ENCODE data around the gene CLN5. TPM values are rescaled to one million over a fixed set of nuclear protein-coding genes. Genes with fewer than 3 reads are reported as not detected.
A peak's percentile ranks its signal among the peaks of the same experiment; 100 is the strongest.

CLN5 gene
- total RNA-seq, 2 donors from 2014 or later, result 14.0 to 16.4 TPM

DNA sequence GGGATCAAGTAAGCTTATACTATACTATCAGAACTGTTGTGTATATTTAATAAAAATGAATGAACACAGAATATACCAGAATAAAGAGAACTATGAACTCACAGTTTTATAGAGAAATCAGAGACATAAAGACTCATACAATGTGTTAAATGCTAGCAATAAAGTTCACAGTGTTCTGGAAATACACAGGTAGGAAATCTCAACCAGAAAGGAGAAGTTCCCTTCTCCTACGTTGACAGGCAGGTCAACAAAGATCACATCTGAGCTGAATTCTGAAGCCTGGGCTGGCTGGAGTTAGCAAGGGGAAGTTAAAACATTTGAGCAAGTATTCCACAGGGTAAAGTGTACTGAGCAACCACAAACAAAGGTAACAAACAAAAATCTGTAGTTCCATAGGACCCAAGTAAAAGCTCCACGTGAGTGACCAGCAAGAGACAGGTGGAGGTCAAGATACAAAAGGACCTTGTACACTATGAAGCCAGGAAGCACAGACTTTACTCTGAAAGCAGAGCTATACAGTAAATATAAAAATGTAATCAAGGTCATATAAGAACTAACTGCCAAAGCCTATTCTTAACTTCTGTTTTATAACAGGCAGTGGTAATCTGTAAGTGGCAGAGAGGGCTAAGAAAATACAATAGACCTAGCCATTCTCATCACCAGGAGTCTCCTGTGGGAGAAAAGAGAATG is 22.1 kb downstream of the CLN5 start:
- no peak overlapping the region for H3K4me3 Mint-ChIP-seq
- no peaks in the 10 kb centered on the region for H3K27me3 Mint-ChIP-seq (ENCODE audit: low read depth)
- no peak for DNase-seq
- H3K27ac Mint-ChIP-seq, result peak overlapping the region; percentile 83
- H3K4me1 Mint-ChIP-seq (ENCODE audit: low read depth), result peaks cover 54% of the 10 kb centered on the region
- H3K36me3 Mint-ChIP-seq (ENCODE audit: insufficient read depth in 2 of 2), result peaks cover 16 to 40% of the 10 kb centered on the region in 2 donors
- H3K9me3 Mint-ChIP-seq, result no peaks in the 10 kb centered on the region
- no peak for ATAC-seq (replicated peaks in 1 of 2)

DNA sequence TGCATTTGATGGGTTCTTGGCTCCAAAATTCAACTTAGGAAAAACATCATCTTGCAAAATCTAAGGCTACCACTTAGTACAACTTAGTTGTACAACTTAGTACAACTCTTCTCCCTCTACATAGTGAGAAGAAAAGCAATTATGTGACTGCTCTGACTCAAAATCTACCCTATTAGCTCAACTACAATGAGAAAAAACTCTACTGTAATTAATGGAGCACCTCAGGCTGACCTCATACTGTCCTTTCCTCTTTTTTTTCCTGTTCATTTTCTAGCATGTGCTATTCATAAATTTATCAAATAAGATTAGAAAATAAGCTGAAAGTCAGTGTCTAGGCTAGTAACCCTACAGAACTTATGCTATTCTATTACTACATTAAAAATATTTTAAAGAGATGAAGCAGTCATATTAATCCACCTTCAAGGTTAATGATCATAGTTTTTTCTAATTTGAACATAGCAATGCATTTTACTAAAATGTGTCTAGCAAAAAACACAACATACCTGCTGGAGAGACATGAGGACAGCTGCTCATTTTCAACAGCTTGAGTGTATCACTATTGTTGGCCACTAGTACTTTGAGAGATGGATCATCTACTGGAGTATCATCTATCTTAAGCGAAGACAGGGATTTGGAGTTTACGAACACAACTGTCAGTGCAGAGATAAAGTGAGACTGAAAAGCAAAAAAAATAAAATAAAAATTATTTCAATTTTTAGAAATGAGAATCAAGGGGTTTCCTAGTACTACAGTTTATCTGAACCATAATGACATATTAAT is 23.2 kb downstream of the CLN5 start:
- no peak for DNase-seq
- Mint-ChIP-seq H3K36me3 (ENCODE audit: insufficient read depth in 2 of 2) (peaks cover 16 to 33% of the 10 kb centered on the region in 2 donors), H3K9me3 (no peaks in the 10 kb centered on the region), H3K4me1 (ENCODE audit: low read depth) (peaks cover 52% of the 10 kb centered on the region), H3K27me3 (ENCODE audit: low read depth) (no peaks in the 10 kb centered on the region), H3K4me3 (no peak overlapping the region), H3K27ac (no peak overlapping the region)
- no peak for ATAC-seq (replicated peaks in 1 of 2)

DNA sequence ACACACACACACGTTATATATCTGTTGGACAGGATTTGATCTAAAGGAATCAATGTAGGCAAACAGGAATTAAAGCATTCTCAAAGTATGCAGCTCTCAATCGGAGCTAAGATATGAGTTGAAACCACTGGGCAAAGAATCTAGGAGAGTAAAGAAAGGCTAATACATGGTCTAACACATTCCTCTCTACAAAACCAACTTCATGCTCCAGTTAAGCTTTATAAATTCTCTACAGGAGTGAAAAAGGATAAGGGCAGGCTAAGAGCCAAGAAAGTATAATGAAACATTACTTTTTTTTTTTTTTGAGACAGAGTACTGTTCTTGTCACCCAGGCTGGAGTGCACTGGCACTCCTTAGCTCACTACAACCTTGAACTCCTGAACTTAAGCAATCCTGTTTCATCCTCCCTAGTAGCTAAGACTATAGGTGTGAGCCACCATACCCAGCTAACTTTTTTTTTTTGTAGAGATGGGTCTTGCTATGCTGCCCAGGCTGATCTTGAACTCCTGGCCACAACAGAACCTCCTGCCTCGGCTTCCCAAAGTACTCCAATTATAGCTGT is 24.5 kb downstream of the CLN5 start:
- Mint-ChIP-seq H3K4me1 (ENCODE audit: low read depth) (peaks cover 61% of the 10 kb centered on the region), H3K27ac (no peak overlapping the region), H3K4me3 (no peak overlapping the region), H3K9me3 (no peaks in the 10 kb centered on the region), H3K36me3 (ENCODE audit: insufficient read depth in 2 of 2) (peaks cover 14 to 32% of the 10 kb centered on the region in 2 donors), H3K27me3 (ENCODE audit: low read depth) (no peaks in the 10 kb centered on the region)
- ATAC-seq (replicated peaks in 1 of 2) (no peak), DNase-seq (no peak)

DNA sequence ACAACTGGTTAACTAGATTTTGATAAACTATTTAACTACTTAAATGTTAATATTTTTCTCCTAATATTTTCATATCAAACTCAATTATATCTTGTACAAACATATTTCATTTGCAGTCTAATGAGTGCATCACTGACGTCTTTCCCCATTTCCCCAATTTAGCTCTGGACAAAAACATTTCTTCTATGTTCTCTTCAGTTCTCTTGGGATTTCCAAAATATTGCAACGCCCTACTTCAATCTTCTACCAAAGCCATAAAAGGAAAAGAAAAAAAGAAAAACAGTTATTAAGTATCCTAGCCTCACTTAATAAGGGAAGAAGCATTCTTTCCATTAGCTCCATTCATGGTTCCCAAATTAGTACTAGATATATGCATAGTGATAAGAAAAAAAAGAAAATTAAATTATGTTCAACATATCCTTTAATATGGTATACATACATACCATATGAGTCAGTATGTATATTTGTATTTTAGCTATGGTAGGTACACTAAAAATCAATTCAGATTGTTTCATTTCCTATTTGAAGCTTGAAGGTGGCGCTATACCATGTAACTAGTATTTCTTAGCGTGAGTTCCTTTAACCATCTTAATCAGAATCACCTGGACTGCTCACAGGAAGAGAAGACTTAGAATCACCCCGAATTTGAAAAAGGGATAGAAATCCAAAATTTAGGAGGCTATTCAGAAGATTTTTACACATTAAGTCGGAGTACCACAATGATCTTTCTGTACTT is 25.2 kb downstream of the CLN5 start:
- H3K27ac Mint-ChIP-seq, result peak overlapping the region; percentile 97
- DNase-seq (no peak), ATAC-seq (replicated peaks in 1 of 2) (no peak)
- H3K36me3 Mint-ChIP-seq (ENCODE audit: insufficient read depth in 2 of 2), result peaks cover 11 to 31% of the 10 kb centered on the region in 2 donors
- H3K4me3 Mint-ChIP-seq, result no peak overlapping the region
- peaks cover 67% of the 10 kb centered on the region for H3K4me1 Mint-ChIP-seq (ENCODE audit: low read depth)
- no peaks in the 10 kb centered on the region for H3K9me3 Mint-ChIP-seq
- H3K27me3 Mint-ChIP-seq (ENCODE audit: low read depth), result no peaks in the 10 kb centered on the region

DNA sequence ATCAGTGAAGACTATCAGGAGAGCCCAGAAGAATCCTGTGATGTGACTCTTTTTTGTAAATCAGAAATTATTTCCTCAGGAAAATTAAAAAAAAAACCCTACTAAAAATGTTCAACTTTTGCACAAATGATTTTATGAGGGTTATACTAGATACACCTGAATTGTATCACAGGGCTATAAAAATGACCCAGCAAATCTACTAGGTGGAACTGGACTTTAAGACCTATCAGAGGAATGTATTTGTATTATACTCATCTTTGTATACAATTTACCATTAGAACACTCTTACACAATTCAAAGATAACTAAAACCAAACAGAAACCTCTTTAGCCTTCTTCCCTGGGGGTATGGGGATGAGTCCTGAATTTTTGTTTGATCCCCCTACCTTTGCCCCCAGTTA is 27.9 kb downstream of the CLN5 start:
- H3K36me3 Mint-ChIP-seq (ENCODE audit: insufficient read depth in 2 of 2), result peaks cover 2 to 22% of the 10 kb centered on the region in 2 donors
- H3K4me3 Mint-ChIP-seq, result no peak overlapping the region
- DNase-seq, result no peak
- peaks cover 78% of the 10 kb centered on the region for H3K4me1 Mint-ChIP-seq (ENCODE audit: low read depth)
- no peak for ATAC-seq (replicated peaks in 1 of 2)
- H3K27me3 Mint-ChIP-seq (ENCODE audit: low read depth), result no peaks in the 10 kb centered on the region
- no peaks in the 10 kb centered on the region for H3K9me3 Mint-ChIP-seq
- peak overlapping the region; percentile 77 for H3K27ac Mint-ChIP-seq

DNA sequence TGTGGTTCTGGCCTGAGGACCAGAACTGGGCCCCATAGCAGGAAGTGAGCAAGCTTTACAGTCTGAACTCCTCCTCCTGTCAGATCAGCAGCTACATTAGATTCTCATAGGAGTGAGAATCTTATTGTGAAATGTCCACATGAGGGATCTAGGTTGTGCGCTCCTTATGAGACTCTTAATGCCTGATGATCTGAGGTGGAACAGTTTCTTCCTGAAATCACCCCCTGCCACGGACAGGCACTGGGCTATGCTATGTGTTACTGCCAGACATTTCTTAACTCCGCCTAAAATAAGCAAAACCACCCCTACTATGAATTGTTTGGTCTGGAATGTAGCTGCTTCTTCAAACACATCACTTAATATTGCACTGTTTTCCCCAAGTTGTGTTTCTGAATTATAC is 30.5 kb downstream of the CLN5 start:
- Mint-ChIP-seq H3K27me3 (ENCODE audit: low read depth) (no peaks in the 10 kb centered on the region), H3K4me1 (ENCODE audit: low read depth) (peaks cover 68% of the 10 kb centered on the region), H3K4me3 (peak overlapping the region; percentile 64 to 84), H3K36me3 (ENCODE audit: insufficient read depth in 2 of 2) (peaks cover 6 to 15% of the 10 kb centered on the region in 2 donors), H3K9me3 (no peaks in the 10 kb centered on the region), H3K27ac (peak overlapping the region; percentile 24)
- DNase-seq (no peak), ATAC-seq (replicated peaks in 1 of 2) (no peak)

DNA sequence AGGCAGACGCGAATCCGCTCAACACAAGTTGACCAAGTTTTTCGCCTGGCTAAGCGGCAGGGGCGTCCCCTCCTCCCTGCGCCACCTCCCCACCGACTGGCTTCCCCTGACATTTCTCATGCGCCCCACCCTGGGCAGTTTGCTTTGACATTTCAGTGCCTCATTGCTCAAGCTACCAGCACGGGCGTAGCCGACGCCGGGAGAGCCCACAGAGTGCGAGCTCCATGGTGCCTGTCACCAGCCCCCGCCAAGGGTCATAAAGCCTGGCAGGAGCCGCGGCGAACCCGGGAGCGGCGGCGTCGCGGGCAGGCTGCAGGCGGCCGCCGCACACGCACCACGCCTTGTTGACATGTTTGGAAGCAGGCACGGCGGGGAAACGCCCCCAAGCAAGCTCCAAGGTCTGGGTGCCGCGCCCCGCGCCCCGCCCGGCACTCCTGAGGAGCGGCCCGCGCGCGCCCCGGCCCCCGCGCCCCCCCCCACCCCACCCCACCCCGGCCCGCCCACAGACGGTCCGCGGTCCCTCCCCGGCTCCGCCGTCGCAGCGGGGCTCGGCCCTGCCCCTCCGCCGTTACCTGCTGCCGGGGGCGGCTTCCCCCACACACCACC is 34.5 kb downstream of the CLN5 start:
- no peaks in the 10 kb centered on the region for H3K9me3 Mint-ChIP-seq
- peaks cover 6% of the 10 kb centered on the region for H3K27me3 Mint-ChIP-seq (ENCODE audit: low read depth)
- peak; percentile 62 to 69 for ATAC-seq (replicated peaks in 1 of 2)
- peak; percentile 79 to 83 for DNase-seq
- peaks cover 54% of the 10 kb centered on the region for H3K4me1 Mint-ChIP-seq (ENCODE audit: low read depth)
- peaks cover 6 to 10% of the 10 kb centered on the region in 2 donors for H3K36me3 Mint-ChIP-seq (ENCODE audit: insufficient read depth in 2 of 2)
- H3K4me3 Mint-ChIP-seq, result peak overlapping the region; percentile 97 to 98
- H3K27ac Mint-ChIP-seq, result peak overlapping the region; percentile 92

DNA sequence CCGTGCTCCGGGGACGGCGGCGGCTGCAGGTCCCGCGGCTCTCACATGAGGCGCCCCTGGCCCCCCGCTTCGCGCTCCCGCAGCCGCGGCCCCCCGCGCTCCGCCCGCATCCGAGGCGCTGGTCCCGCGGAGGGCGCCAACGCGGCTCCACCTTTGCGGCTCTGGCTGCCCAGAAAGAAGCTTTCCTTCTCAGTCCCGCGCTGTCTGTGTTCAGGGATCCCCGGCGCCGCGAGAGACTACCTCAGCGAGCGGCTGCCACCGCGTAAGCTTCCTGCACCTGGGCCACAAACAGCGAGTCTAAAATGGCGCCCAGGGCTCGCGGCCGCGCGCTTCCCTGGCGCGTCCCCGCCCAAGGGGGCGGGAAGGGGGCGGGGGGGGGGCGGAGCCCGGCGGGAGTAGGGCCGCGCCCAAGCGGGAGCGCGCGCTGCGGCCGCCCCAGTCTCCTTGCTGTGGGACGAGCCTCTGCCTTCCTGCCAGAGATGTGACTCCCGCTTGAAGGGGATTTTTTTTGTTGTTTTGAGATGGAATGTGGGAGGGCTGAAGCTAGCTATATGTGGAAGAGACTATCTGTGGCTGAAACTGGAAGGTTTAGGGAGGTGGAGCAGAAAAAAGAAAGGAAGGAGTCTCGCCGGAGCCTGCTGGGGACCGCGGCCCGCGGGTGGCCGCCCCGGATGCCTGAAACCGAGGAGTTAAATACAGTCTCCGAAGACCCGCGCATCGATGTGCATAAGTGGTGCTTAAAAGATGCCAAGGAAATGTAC is 35.2 kb downstream of the CLN5 start, which contains the start of gene FBXL3:
TSS of gene FBXL3 (minus strand) at position 299 of the 761 bp plus-strand sequence. CDS start 5,299 bp downstream, outside the sequence.
- peaks cover 6 to 10% of the 10 kb centered on the region in 2 donors for H3K36me3 Mint-ChIP-seq (ENCODE audit: insufficient read depth in 2 of 2)
- peak within 1 kb of the TSS; percentile 97 to 98 for H3K4me3 Mint-ChIP-seq
- ATAC-seq (replicated peaks in 1 of 2) (peak; percentile 70 to 72), DNase-seq (peak; percentile 83 to 85)
- peaks cover 49% of the 10 kb centered on the region for H3K4me1 Mint-ChIP-seq (ENCODE audit: low read depth)
- no peaks in the 10 kb centered on the region for H3K9me3 Mint-ChIP-seq
- H3K27me3 Mint-ChIP-seq (ENCODE audit: low read depth), result peaks cover 6% of the 10 kb centered on the region
- H3K27ac Mint-ChIP-seq, result peak within 1 kb of the TSS; percentile 92

DNA sequence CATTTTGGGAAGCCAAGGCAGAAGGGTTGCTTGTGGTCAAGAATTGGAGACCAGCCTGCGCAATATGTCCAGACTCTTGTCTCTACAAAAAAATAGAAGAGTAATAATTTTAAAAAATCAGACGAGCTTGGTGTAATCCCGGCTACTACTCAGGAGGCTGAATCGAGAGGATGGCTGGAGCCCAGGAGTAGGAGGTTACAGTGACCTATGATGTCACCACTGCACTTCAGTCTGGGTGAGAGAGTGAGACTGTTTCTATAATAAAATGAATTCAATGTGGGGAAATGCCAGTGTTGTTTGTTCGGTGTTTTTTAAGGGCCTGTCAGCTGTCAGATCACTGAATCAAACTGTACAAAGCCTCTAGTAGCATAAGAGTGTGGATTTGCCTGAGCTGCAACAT is 36.3 kb downstream of the CLN5 start:
- H3K9me3 Mint-ChIP-seq, result no peaks in the 10 kb centered on the region
- peaks cover 38% of the 10 kb centered on the region for H3K4me1 Mint-ChIP-seq (ENCODE audit: low read depth)
- H3K27ac Mint-ChIP-seq, result peak overlapping the region; percentile 14
- peak overlapping the region; percentile 87 to 89 for H3K4me3 Mint-ChIP-seq
- ATAC-seq (replicated peaks in 1 of 2), result no peak
- peaks cover 6% of the 10 kb centered on the region for H3K27me3 Mint-ChIP-seq (ENCODE audit: low read depth)
- no peak for DNase-seq
- peaks cover 6% of the 10 kb centered on the region in 2 donors for H3K36me3 Mint-ChIP-seq (ENCODE audit: insufficient read depth in 2 of 2)

DNA sequence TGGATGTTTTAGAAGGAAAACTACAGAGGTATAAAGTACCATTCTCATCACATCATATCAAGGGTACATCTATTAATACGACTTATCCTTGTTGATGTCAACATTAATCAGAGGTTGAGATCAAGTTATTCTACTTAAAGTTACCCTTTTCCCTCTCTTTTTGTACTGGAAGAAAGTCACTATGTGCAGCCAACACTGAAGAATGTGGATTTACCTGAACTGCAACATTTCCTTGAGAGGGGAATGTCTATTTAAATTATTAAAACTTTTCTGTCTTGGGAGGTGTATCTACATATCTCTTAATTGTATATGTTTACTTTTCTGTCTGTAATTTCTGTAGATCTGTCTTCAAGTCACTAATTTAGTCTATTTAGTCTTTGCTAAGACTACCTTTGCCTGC is 37.6 kb downstream of the CLN5 start:
- H3K27me3 Mint-ChIP-seq (ENCODE audit: low read depth), result peaks cover 6% of the 10 kb centered on the region

DNA sequence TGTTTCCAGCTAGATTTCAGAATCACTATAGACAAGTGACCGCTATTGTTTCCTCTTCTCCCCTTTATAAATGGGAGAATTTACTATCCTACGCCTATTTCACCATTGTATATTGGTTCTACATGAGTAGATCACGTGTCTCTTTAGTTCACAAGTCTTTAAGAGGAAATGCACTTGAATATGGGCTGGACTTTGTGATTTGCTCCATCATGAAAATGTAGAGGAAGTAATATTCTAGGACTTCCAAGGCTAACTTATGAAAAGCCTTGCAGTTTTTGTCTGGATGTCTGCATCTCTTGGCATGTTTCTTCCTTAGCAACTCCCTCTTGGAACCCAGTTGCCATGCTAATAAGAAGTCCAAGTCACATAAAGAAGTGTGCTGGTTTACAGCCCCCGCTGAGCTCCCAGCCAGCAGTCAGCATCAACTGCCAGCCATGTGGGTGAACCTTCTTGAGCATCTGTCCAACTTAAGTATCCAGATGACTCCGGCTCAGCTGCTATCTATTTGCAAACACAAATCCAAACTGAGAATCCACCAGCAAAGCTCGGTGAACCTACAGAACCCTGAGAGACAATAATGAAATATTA is 39.9 kb downstream of the CLN5 start:
- Mint-ChIP-seq H3K27me3 (ENCODE audit: low read depth) (peaks cover 6% of the 10 kb centered on the region), H3K27ac (no peak overlapping the region)

More for the DNA sequence above, 37.6 kb downstream of the CLN5 start:
- no peak for ATAC-seq (replicated peaks in 1 of 2)
- no peak for DNase-seq
- no peaks in the 10 kb centered on the region for H3K9me3 Mint-ChIP-seq
- no peak overlapping the region for H3K27ac Mint-ChIP-seq
- H3K4me1 Mint-ChIP-seq (ENCODE audit: low read depth), result peaks cover 38% of the 10 kb centered on the region
- H3K36me3 Mint-ChIP-seq (ENCODE audit: insufficient read depth in 2 of 2), result peaks cover 6% of the 10 kb centered on the region in 2 donors
- no peak overlapping the region for H3K4me3 Mint-ChIP-seq

More for the DNA sequence above, 39.9 kb downstream of the CLN5 start:
- peaks cover 30% of the 10 kb centered on the region for H3K4me1 Mint-ChIP-seq (ENCODE audit: low read depth)
- ATAC-seq (replicated peaks in 1 of 2) (no peak), DNase-seq (no peak)
- H3K36me3 Mint-ChIP-seq (ENCODE audit: insufficient read depth in 2 of 2), result peaks cover 3 to 6% of the 10 kb centered on the region in 2 donors
- no peaks in the 10 kb centered on the region for H3K9me3 Mint-ChIP-seq
- H3K4me3 Mint-ChIP-seq, result no peak overlapping the region

All from activated T-cell treated with anti-CD3 and anti-CD28 coated beads, Interleukin-2, amount 50 U/mL, for 72 hours (primary cell).